AG04450 (cell line): ENCODE measurements around the gene PKP3. TPM values are rescaled to one million over a fixed set of nuclear protein-coding genes. Genes with fewer than 3 reads are reported as not detected.
"Not testable (repeated sequence)": the region's sequence is repeated elsewhere in the genome, so short reads cannot be mapped to it uniquely, and the experiment has no call there.

Experiments used
- CTCF ChIA-PET: fragments of 300-600, 350-600 bp; formaldehyde crosslinking; extraction: SDS; loops from one replicate; lab custom pipeline; 2022; ENCODE audit warnings: antibody characterized with exemption, inconsistent platforms; lab: Charles Lee
- POLR2A ChIA-PET: fragments of 350-600 bp; formaldehyde crosslinking; extraction: SDS; loops from one replicate; lab custom pipeline; 2021; ENCODE audit warnings: antibody characterized with exemption, inconsistent platforms; lab: Yijun Ruan, JAX
- DNase-seq: peaks from one replicate; pipeline ENCODE4 v3.0.0-alpha.2; 2011; ENCODE audit warnings: low read depth, low spot score
- H3K27ac ChIP-seq: one replicate; pipeline ENCODE4 v1.5.1; 2012; ENCODE audit warnings: low read depth, low read length, control low read depth
- H3K27me3 ChIP-seq: one replicate; pipeline ENCODE4 v1.6.0; 2012; ENCODE audit warnings: low read length; ENCODE audit not compliant: control insufficient read depth, insufficient read depth
- H3K4me3 ChIP-seq: 2 replicates; pipeline ENCODE4 v1.5.1; 2011; ENCODE audit warnings: mild to moderate bottlenecking, low read depth, low read length, control low read depth
- H3K9me3 ChIP-seq: 2 replicates; pipeline ENCODE4 v1.5.1; 2012; ENCODE audit warnings: low read length; ENCODE audit not compliant: control insufficient read depth, insufficient read depth
- polyA plus RNA-seq: library from polyadenylated mRNA; depleted of rRNA; stranded (reverse); fragments of >200 nt; gene quantifications from 2 replicates; pipeline ENCODE4 v1.2.3, GENCODE V29; 2011
- TF ChIP-seq, protein P1 (sequence below): IDR thresholded peaks from 2 replicates; pipeline ENCODE4 v1.5.1; 2011; ENCODE audit warnings: low read depth, low read length, control low read depth, inconsistent platforms

Gene PKP3
- polyA plus RNA-seq, 1 experiment = 0.55 TPM

DNA sequence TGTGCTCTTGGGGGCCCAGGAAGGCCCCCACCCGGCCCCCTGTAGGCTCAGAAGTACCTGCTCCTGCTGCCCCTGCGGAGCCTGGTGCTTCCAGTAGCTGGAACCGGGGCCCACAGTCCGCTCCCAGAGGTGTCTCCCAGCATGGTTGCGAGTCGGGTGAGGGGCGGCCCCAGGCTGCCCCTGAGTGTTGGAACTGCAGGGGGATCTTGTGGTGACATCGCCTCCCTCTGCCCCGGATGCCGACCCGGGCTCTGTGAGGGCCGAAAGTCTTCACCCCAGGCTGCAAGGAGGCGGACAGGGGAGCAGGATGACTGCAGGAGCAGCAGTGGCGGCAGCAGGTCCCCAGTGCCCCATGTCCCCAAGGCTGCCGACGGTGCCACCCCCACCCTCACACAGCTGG, 9.5 kb upstream of the PKP3 start:
- TF ChIP-seq, protein P1, sequence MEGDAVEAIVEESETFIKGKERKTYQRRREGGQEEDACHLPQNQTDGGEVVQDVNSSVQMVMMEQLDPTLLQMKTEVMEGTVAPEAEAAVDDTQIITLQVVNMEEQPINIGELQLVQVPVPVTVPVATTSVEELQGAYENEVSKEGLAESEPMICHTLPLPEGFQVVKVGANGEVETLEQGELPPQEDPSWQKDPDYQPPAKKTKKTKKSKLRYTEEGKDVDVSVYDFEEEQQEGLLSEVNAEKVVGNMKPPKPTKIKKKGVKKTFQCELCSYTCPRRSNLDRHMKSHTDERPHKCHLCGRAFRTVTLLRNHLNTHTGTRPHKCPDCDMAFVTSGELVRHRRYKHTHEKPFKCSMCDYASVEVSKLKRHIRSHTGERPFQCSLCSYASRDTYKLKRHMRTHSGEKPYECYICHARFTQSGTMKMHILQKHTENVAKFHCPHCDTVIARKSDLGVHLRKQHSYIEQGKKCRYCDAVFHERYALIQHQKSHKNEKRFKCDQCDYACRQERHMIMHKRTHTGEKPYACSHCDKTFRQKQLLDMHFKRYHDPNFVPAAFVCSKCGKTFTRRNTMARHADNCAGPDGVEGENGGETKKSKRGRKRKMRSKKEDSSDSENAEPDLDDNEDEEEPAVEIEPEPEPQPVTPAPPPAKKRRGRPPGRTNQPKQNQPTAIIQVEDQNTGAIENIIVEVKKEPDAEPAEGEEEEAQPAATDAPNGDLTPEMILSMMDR = no peak
- CTCF ChIA-PET = no interaction called here
- Histone ChIP-seq H3K27me3 (no peaks in the 10 kb centered on the region), H3K4me3 (no peak overlapping the region), H3K9me3 (peaks cover 23% of the 10 kb centered on the region), H3K27ac (no peak overlapping the region)
- DNase-seq = no peak
- POLR2A ChIA-PET = no interaction called here

DNA sequence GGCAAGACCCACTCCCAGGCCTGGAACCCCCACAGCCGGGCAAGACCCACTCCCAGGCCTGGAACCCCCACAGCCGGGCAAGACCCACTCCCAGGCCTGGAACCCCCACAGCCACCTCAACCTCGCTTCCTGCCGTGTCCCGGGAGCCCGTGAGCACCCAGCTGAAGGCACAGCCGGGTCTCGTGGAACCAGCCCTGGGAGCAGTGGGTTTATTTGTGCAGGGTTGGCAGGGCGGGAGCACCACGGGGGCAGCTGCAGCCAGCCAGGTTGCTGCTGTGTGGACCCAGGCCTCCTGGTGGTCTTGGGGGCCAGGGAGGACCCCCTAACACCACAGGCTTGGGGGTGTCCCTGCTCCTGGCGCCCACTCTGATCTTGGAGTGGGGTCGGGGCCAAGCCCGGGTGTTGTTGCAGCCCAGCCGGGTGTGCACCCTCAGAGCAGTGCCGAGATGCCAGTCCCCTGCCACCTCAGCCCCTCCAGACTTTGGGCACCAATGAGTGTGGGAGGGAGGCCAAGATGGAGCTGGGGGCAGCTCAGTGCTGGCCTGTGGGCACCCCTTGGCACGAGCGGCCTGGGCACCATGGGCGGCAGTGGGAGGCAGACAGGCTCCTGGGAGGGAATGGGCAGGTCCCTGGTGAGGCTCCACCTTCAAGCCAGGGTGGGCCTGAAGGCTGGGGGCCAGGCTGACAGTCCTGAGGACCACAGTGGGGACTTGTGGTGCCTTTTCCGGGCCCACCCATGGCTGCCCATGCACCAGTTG, 8.2 kb upstream of the PKP3 start:
- H3K27ac ChIP-seq = no peak overlapping the region
- DNase-seq = no peak
- ChIA-PET POLR2A (no interaction called here), CTCF (no interaction called here)
- H3K4me3 ChIP-seq = no peak overlapping the region
- TF ChIP-seq, protein P1 = no peak
- no peaks in the 10 kb centered on the region for H3K27me3 ChIP-seq
- H3K9me3 ChIP-seq = peaks cover 12% of the 10 kb centered on the region

DNA sequence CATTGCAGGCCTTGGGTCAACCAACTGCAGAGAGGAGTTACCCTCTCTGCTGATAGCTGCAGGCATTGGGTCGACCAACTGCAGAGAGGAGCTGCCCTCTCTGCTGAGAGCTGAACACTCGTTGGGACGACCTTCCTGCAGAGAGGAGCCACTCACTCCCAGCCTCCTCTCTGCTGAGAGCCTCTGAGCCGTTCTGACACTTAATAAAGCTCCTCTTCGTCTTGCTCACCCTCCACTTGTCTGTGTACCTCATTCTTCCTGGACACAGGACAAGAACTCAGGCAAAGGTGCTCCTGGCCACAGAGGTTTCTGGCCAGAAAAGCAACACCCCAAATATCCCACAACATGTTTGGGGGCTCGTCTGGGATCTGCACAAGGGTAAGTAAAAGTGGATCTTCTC, 7.5 kb upstream of the PKP3 start:
- H3K9me3 ChIP-seq = peaks cover 12% of the 10 kb centered on the region
- no peak for DNase-seq
- no peak overlapping the region for H3K27ac ChIP-seq
- POLR2A ChIA-PET = no interaction called here
- no peaks in the 10 kb centered on the region for H3K27me3 ChIP-seq
- CTCF ChIA-PET = no interaction called here
- TF ChIP-seq, protein P1 = no peak
- no peak overlapping the region for H3K4me3 ChIP-seq

DNA sequence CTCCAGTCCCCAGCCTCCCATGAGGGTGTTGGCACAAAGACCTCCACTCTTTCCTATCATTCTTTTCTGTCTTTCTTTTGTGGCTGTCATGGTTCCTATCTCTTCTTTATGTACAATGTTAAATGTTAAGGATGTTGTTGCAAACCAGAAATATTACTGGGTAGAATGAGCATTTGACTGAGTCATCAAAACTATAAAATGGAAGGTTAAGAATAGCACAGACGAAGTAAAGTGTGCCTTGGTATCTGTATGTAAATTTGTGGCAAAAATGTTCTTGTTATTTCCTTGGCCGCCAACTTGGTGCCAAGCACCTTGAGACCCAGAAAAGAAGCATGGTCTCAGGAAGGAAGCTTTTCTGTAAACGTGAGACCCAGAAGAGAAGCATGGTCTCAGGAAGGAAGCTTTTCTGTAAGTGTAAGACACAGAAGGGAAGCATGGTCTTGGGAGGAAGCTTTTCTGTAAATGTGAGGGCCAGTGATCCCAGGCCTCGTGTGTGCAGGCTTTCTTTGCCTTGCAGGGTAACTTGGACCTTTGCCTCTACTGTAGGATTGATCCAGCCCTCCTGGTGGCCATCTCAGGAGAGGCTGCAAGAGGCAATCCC, 6.7 kb upstream of the PKP3 start:
- ChIA-PET POLR2A (no interaction called here), CTCF (no interaction called here)
- TF ChIP-seq, protein P1 = 0 out of 2 replicates have a peak, but pooled peaks have one; percentile 14

DNA sequence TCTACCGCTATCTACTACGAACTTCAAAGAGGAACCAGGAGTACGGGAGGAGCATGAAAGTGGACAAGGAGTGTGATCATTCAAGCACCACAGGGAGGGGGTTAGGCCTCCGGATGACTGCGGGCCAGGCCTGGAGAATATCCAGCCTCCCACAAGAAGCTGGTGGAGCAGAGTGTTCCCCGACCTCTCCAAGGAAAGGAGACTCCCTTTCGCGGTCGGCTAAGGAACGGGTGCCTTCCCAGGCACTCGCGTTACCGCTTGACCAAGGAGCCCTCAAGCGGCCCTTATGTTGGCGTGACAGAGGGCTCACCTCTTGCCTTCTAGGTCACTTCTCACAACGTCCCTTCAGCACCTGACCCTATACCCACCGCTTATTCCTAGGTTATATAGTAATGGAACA, 4.6 kb upstream of the PKP3 start:
- DNase-seq, POLR2A ChIA-PET, H3K27me3 ChIP-seq, CTCF ChIA-PET, H3K4me3 ChIP-seq, H3K27ac ChIP-seq: not testable (repeated sequence)
- peaks cover 12% of the 10 kb centered on the region for H3K9me3 ChIP-seq

More for the DNA sequence above, 6.7 kb upstream of the PKP3 start:
- H3K4me3 ChIP-seq = no peak overlapping the region
- H3K27me3 ChIP-seq = no peaks in the 10 kb centered on the region
- no peak overlapping the region for H3K27ac ChIP-seq
- DNase-seq = no peak
- peaks cover 12% of the 10 kb centered on the region for H3K9me3 ChIP-seq
